WTC11 (cell line): ENCODE results near the gene WDR3. TPM values are rescaled to one million over a fixed set of nuclear protein-coding genes. Genes with fewer than 3 reads are reported as not detected.

Experiments
- ATAC-seq: fragments of 200-7000 bp; cut with Tn5 transposase; 2 replicates; pipeline ENCODE4 v1.10.0; 2021; ENCODE audit warnings: mild to moderate bottlenecking, moderate library complexity
- CTCF ChIA-PET: fragments of 300-600 bp; sonication (Branson Sonifier 250); formaldehyde crosslinking; loops from one replicate; lab custom pipeline; 2021; ENCODE audit warnings: antibody characterized with exemption; lab: Charles Lee
- POLR2A ChIA-PET: fragments of 350-600 bp; sonication (Branson Sonifier 250); formaldehyde crosslinking; loops from one replicate; lab custom pipeline; 2021; ENCODE audit warnings: antibody characterized with exemption; lab: Charles Lee
- DNase-seq: peaks from one replicate; pipeline ENCODE4 v3.0.0; 2021; ENCODE audit warnings: low spot score
- H3K27ac Mint-ChIP-seq: 2 replicates; pipeline ENCODE4 v1.8.0; 2021; ENCODE audit warnings: mixed read lengths
- H3K27me3 Mint-ChIP-seq: 2 replicates; pipeline ENCODE4 v1.8.0; 2021; ENCODE audit warnings: low read depth, mild to moderate bottlenecking, moderate library complexity, mixed read lengths
- H3K36me3 Mint-ChIP-seq: 2 replicates; pipeline ENCODE4 v1.8.0; 2021; ENCODE audit warnings: mixed read lengths
- H3K4me1 Mint-ChIP-seq: 2 replicates; pipeline ENCODE4 v1.8.0; 2022; ENCODE audit warnings: mixed read lengths
- H3K4me3 Mint-ChIP-seq: 2 replicates; pipeline ENCODE4 v1.8.0; 2021; ENCODE audit warnings: mild to moderate bottlenecking, moderate library complexity, mixed read lengths
- H3K9me3 Mint-ChIP-seq: 2 replicates; pipeline ENCODE4 v1.8.0; 2021; ENCODE audit warnings: mixed read lengths
- ATF1 ChIP-seq: sonication (generic); formaldehyde crosslinking; IDR thresholded peaks from 2 replicates; pipeline ENCODE4 v1.8.1; 2023; ENCODE audit warnings: mild to moderate bottlenecking, moderate library complexity, missing genetic modification reagents
- E2F1 ChIP-seq: sonication (generic); formaldehyde crosslinking; IDR thresholded peaks from 2 replicates; pipeline ENCODE4 v1.8.0; 2022; ENCODE audit warnings: mild to moderate bottlenecking, missing genetic modification reagents
- EMX1 ChIP-seq: fragments of 250-450 bp; sonication (Bioruptor Pico); IDR thresholded peaks from 2 replicates; pipeline ENCODE4 v1.8.0; 2021; ENCODE audit warnings: mild to moderate bottlenecking
- ERG ChIP-seq: fragments of 250-450 bp; sonication (Bioruptor Pico); IDR thresholded peaks from 2 replicates; pipeline ENCODE4 v1.8.0; 2021; ENCODE audit warnings: mild to moderate bottlenecking
- ETV6 ChIP-seq: sonication (generic); formaldehyde crosslinking; IDR thresholded peaks from 2 replicates; pipeline ENCODE4 v1.8.1; 2022; ENCODE audit warnings: mild to moderate bottlenecking, missing genetic modification reagents
- HMGXB4 ChIP-seq: sonication (generic); formaldehyde crosslinking; IDR thresholded peaks from 2 replicates; pipeline ENCODE4 v1.8.1; 2023; ENCODE audit warnings: mild to moderate bottlenecking, moderate library complexity, missing genetic modification reagents
- JAZF1 ChIP-seq: fragments of 250-450 bp; sonication (Bioruptor Pico); IDR thresholded peaks from 2 replicates; pipeline ENCODE4 v1.9.0; 2021; ENCODE audit warnings: moderate library complexity, mild to moderate bottlenecking, inconsistent platforms
- NFE2L1 ChIP-seq: sonication (generic); formaldehyde crosslinking; IDR thresholded peaks from 2 replicates; pipeline ENCODE4 v1.8.1; 2023; ENCODE audit warnings: missing genetic modification reagents
- NFYB ChIP-seq: sonication (generic); formaldehyde crosslinking; conservative IDR thresholded peaks from 2 replicates; pipeline ENCODE4 v1.8.0; 2022; ENCODE audit warnings: low read depth, missing genetic modification reagents
- OVOL2 ChIP-seq: fragments of 250-450 bp; sonication (Bioruptor Pico); IDR thresholded peaks from 2 replicates; pipeline ENCODE4 v1.9.0; 2021; ENCODE audit warnings: mild to moderate bottlenecking, borderline replicate concordance
- PRDM15 ChIP-seq: sonication (generic); formaldehyde crosslinking; IDR thresholded peaks from 2 replicates; pipeline ENCODE4 v1.8.0; 2022; ENCODE audit warnings: missing genetic modification reagents
- SP1 ChIP-seq: sonication (generic); formaldehyde crosslinking; conservative IDR thresholded peaks from 2 replicates; pipeline ENCODE4 v1.8.1; 2022; ENCODE audit warnings: missing genetic modification reagents
- TCF7 ChIP-seq: sonication (generic); formaldehyde crosslinking; IDR thresholded peaks from 2 replicates; pipeline ENCODE4 v1.8.0; 2022; ENCODE audit warnings: mild to moderate bottlenecking, low read depth, missing genetic modification reagents, moderate library complexity
- TEAD4 ChIP-seq: sonication (generic); formaldehyde crosslinking; IDR thresholded peaks from 2 replicates; pipeline ENCODE4 v1.8.0; 2022; ENCODE audit warnings: mild to moderate bottlenecking, missing genetic modification reagents
- ZNF281 ChIP-seq: sonication (generic); formaldehyde crosslinking; IDR thresholded peaks from 2 replicates; pipeline ENCODE4 v1.8.0; 2023; ENCODE audit warnings: mild to moderate bottlenecking, missing genetic modification reagents
- total RNA-seq: library from RNA; stranded (reverse); gene quantifications from 3 replicates; pipeline ENCODE4 v1.2.3, GENCODE V29; 2021
- TF ChIP-seq, protein P1 (sequence below): sonication (generic); formaldehyde crosslinking; IDR thresholded peaks from 2 replicates; pipeline ENCODE4 v1.8.0; 2022; ENCODE audit warnings: mild to moderate bottlenecking, missing genetic modification reagents
- TF ChIP-seq, protein P2 (sequence below): fragments of 250-450 bp; sonication (Bioruptor Pico); IDR thresholded peaks from 2 replicates; pipeline ENCODE4 v1.9.0; 2021; ENCODE audit warnings: mild to moderate bottlenecking

Gene WDR3
- total RNA-seq, 1 experiment from 2014 or later, result 50.0 TPM

GRCh38 chr1:117976381-117976780 lies 46.8 kb downstream of the WDR3 start:
- ChIA-PET POLR2A (no interaction called here), CTCF (interaction anchor here (1.0 kb wide), 1 partner anchor 45 kb away, joined by 3 read pairs; no protein-coding TSS in a partner anchor)
- H3K27ac Mint-ChIP-seq, result no peak overlapping the region
- DNase-seq, result no peak
- H3K4me1 Mint-ChIP-seq, result 0 out of 2 replicates have a peak, but pooled peaks cover 3% of the 10 kb centered on the region
- ATAC-seq, result no peak
- no peaks in the 10 kb centered on the region for H3K36me3 Mint-ChIP-seq
- no peak for TF ChIP-seq SP1 (CRISPR knock-in tag)
- no peak for TF ChIP-seq HMGXB4
- TF ChIP-seq OVOL2 (CRISPR knock-in tag), result no peak
- TF ChIP-seq E2F1 (CRISPR knock-in tag), result no peak
- TF ChIP-seq ZNF281 (CRISPR knock-in tag), result no peak
- no peak for TF ChIP-seq NFE2L1 (CRISPR knock-in tag)
- no peak for TF ChIP-seq NFYB (CRISPR knock-in tag)
- no peak for TF ChIP-seq EMX1 (CRISPR knock-in tag)
- TF ChIP-seq, protein P1, sequence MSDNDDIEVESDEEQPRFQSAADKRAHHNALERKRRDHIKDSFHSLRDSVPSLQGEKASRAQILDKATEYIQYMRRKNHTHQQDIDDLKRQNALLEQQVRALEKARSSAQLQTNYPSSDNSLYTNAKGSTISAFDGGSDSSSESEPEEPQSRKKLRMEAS, result no peak
- TF ChIP-seq TCF7, result no peak
- TF ChIP-seq PRDM15 (CRISPR knock-in tag), result no peak
- no peak for TF ChIP-seq JAZF1
- TF ChIP-seq, protein P2, sequence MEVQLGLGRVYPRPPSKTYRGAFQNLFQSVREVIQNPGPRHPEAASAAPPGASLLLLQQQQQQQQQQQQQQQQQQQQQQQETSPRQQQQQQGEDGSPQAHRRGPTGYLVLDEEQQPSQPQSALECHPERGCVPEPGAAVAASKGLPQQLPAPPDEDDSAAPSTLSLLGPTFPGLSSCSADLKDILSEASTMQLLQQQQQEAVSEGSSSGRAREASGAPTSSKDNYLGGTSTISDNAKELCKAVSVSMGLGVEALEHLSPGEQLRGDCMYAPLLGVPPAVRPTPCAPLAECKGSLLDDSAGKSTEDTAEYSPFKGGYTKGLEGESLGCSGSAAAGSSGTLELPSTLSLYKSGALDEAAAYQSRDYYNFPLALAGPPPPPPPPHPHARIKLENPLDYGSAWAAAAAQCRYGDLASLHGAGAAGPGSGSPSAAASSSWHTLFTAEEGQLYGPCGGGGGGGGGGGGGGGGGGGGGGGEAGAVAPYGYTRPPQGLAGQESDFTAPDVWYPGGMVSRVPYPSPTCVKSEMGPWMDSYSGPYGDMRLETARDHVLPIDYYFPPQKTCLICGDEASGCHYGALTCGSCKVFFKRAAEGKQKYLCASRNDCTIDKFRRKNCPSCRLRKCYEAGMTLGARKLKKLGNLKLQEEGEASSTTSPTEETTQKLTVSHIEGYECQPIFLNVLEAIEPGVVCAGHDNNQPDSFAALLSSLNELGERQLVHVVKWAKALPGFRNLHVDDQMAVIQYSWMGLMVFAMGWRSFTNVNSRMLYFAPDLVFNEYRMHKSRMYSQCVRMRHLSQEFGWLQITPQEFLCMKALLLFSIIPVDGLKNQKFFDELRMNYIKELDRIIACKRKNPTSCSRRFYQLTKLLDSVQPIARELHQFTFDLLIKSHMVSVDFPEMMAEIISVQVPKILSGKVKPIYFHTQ (CRISPR knock-in tag), result no peak
- TF ChIP-seq ERG, result no peak
- no peak for TF ChIP-seq TEAD4
- TF ChIP-seq ATF1 (CRISPR knock-in tag), result no peak
- TF ChIP-seq ETV6 (CRISPR knock-in tag), result no peak
- H3K27me3 Mint-ChIP-seq, result no peaks in the 10 kb centered on the region
- no peaks in the 10 kb centered on the region for H3K9me3 Mint-ChIP-seq
- H3K4me3 Mint-ChIP-seq, result no peak overlapping the region
